Tongue (tissue), 2 donors: ENCODE data around the gene SCLY. TPM values are rescaled to one million over a fixed set of nuclear protein-coding genes. Genes with fewer than 3 reads are reported as not detected.

Experiments used
- DNase-seq: peaks from one replicate; pipeline ENCODE4 v3.0.0-alpha.2; 2015
- total RNA-seq: library from RNA; depleted of rRNA; stranded (reverse); fragments of >200 nt; gene quantifications from one replicate; pipeline ENCODE4 v1.2.3, GENCODE V29; 2014

Gene SCLY
- total RNA-seq, 1 donor from 2014 or later, result 21.2 TPM

- no peak for DNase-seq
Observed at GRCh38 chr2:238075397-238075796, 14.6 kb downstream of the SCLY start.

DNA sequence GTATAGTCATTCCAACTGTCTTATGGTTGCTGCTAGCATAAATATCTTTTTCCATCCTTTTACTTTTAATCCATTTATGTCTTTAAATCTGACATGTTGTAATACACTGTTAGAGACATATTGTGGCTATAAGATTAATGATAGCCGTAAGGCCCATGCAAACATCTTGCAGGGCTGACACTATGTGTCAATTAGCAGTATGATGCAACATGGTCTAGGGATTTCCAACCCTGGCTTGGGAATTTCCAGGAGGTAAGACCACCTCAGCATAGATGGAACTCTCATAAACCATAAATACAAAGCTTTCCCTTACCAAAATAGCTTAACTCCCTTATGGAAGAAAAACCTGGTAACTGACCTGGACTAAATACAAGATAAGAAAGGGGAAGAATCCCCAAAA is 16.5 kb downstream of the SCLY start:
- no peak for DNase-seq

GRCh38 chr2:238079874-238080327 is 19.1 kb downstream of the SCLY start:
- DNase-seq, result no peak

DNA sequence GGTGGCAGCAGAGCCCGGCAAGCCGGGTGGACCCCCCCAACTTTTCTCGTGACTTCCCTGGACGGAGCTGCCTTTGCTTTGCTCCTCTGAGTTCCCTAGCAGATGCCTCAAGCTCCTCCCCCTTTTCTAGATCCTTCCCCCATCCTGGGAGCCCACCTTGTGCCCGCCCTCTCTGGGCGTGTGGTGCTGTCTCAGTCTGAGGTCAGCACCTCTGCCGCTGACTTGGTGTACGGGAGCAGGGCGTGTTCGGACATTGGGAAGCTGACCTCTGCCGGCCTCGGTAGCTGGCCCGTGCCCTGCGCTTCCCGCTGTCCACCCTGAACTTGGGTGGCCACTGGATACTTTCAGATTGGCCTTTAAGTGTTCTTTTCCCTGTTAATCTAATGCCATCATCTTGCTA is 19.7 kb downstream of the SCLY start:
- DNase-seq, result no peak

GRCh38 chr2:238081150-238081549 is 20.3 kb downstream of the SCLY start:
- DNase-seq, result no peak

- no peak for DNase-seq
Observed at GRCh38 chr2:238081561-238081960, 20.8 kb downstream of the SCLY start.

DNA sequence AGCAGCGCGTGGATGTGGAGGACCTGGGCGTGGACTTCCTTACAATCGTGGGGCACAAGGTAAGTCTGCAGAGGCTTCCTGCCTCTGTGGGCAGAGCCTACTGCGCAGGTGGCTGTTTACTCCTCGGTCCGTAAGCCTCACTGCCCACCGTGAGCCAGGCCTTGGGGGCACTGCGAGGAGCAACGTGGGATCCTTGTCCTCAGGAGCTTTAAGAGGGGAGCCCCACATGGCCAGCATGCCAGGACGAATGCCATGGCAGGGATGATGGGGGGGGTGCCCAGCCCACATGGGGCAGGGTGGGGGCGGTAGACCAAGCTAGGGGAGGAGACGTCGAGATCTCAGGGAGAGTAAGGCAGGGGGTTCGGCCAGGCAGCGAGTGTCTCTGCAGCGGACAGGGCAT is 21.4 kb downstream of the SCLY start:
- no peak for DNase-seq

DNA sequence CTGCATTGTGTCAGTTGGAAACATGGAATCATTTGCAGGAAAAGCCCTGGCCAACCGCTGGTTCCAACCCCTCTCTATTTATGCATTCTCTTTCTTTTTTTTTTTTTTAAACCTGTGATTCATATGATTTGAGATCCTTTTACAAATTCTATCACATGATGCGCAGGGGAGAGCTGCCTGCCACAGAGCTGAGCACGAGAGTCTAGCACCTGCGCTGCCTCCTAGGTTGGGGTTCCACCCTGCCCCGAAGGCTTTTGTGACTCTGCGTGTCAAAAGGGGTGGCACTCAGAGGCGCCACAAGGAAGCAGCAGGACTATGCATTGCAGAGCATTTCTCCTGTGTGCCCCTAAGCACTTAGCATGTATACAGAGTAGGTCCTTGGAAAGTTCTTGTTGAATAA is 22.0 kb downstream of the SCLY start:
- no peak for DNase-seq

DNA sequence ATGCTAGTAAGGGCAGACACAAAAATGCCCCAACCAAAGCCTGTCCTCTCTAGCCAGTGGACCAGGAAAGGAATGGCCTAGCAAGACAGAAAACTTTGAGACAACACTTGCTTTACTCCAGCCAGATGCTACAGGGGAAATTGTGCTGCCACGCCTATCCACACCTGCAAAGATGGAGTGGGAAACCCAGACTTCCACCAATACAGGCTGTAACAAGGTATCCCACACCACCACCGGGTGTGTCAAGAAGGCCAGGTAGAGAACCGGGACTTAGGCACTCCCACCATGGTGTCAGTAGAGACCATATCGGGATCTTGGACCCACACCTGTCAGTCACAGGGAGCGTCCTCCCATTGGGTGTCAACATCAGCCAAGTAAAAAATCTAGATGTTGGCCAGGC is 23.1 kb downstream of the SCLY start:
- DNase-seq, result no peak

GRCh38 chr2:238084761-238085160 is 24.0 kb downstream of the SCLY start:
- DNase-seq, result no peak

GRCh38 chr2:238085899-238086298 is 25.1 kb downstream of the SCLY start:
- DNase-seq, result no peak

DNA sequence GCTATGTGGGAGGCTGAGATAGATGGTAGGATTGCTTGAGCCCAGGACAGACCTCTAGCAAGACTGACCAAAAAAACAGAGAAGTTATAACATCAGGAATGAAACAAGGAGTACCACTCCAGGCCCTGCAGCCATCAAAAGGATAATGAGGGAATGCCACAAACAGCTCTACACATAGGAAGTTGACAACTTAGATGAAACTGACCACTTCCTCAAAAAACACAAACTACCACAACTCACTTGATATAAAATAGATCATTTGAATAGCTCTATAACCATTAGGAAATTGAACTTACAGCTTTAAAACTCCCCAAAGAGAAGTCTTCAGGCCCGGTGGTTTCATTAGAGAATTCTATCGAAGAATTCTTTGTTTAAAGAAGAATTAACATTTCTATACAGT is 26.4 kb downstream of the SCLY start:
- DNase-seq, result no peak

- no peak for DNase-seq
Observed at GRCh38 chr2:238090887-238091286, 30.1 kb downstream of the SCLY start.

GRCh38 chr2:238091436-238092060 is 30.7 kb downstream of the SCLY start:
- DNase-seq, result no peak

DNA sequence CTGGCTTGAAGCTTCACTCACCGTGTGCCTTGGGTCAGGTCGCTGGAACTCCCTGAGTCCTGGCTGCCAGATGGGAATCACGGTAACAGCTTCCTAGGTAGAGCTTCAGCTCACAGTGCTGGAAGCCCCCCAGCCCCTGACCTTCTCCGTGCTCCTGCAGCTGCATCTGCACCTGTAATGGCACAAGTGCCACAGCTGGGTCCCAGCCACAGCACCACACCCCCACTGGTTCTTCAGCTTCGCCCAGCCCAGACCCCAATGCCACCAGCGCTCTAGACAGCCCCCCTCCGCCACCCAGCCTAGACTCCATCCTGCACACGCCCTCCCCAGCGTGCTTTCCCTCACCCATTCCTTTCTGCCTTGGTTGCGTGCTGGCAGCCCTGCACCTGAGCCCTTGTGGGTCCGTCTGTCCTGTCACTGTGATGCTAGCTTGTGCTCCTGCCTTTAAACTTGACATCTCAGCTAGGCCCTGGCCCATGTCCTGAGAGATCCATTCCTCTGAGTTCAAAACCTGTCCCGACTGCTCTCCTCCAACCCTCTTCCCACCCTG is 31.8 kb downstream of the SCLY start:
- no peak for DNase-seq

DNA sequence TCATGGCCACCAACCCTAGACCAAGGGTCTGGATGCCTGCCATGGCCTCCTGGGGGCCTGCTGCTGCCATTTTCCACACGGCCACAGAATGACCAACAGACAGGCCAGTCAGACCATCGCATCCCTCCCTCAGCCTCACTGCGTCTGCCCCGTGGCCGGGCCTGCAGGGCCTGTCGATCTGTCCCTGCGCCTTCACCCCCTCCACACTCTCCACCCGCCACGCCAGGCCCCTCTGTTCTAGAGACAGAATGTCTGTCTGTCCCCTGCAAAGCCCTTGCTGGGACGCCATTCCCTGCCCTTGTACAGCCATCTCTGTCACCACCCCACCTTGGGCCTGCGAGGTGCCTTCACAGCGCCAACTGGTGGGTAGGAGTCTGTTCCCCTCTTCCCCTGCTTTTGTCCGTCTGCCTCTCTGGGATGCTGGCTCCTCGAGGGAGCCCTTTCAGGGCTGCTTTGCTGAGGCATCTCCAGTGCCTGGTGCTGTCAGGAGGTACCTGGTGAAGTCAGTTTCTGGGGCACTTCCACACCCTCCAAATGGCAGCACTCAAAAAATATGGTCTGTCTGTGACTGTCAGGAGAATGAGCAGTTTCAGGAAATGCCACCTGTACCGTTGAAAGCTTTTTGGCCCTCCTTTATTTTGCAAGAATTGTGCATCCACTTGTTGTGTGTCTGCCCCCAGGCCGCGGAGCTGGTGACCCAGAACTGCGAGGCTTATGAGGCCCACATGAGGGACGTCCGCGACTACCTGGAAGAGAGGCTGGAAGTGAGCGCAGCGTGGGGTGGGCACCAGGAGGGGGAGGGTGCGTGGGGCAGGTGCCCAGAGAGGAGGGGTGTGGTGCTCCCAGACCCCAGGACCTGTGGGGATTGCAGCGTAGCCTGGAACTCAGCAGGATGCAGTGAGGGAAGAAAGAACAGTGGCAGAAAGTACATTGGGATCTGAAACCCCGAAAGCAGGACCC is 32.7 kb downstream of the SCLY start:
- DNase-seq, result no peak

GRCh38 chr2:238094438-238095022 is 33.7 kb downstream of the SCLY start:
- no peak for DNase-seq

- DNase-seq, result no peak
Observed at GRCh38 chr2:238095143-238095542, 34.3 kb downstream of the SCLY start.

GRCh38 chr2:238096311-238097011 is 35.7 kb downstream of the SCLY start:
- DNase-seq, result no peak

GRCh38 chr2:238097201-238097987 is 36.6 kb downstream of the SCLY start:
- DNase-seq, result no peak
